ENCODE measurements around the gene RBBP4.

GRCh38 chr1:32650248-32650751, 708 bp upstream of the RBBP4 start, which contains the start of gene ZBTB8OS:
- peak in 1 of 5 experiments; percentile 17 for TF ChIP-seq CTCF (IDR thresholded peaks at IDR 0.05)
- TF ChIP-seq POLR2A (IDR thresholded peaks at IDR 0.05), result peak in 1 of 2 donors; percentile 38
- peak in 1 of 2 donors; percentile 79 for TF ChIP-seq EP300 (IDR thresholded peaks at IDR 0.05)
